ENCODE results near the gene LDLRAD2. TPM values are rescaled to one million over a fixed set of nuclear protein-coding genes. Genes with fewer than 3 reads are reported as not detected.

Gene LDLRAD2
- total RNA-seq, 1 experiment from 2014 or later, result not detected

DNA sequence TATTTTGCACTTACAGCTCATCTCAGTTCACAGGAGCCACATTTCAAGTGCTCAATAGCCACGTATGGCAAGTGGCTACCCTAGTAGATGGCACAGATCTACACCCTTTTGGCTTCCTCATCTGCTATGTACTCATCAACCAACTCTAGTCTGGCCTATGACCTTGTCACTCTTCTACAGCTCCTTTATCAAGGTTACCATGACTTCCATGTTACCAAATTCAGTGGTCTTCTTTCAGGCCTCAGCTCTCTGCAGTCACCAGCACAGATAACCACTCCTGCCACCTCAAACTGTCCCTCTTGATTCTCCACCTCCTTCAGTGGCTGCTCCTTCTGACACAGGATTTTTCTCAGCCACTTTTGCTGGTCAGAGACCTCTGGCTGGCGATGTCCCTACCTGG is 17.4 kb upstream of the LDLRAD2 start:
- intact Hi-C loops (cut with micrococcal nuclease), result no loop called here
- no peaks in the 10 kb centered on the region for H3K27me3 ChIP-seq (ENCODE audit: insufficient read depth, low read length)
- ChIA-PET POLR2A (no interaction called here), CTCF (no interaction called here), RAD21 (ENCODE audit: low non-redundant PET in 1 of 2, low total read pairs in 2 of 2, uncharacterized antibody in 2 of 2, unreplicated experiment in 2 of 2) (no interaction called here)
- H3K79me2 ChIP-seq (ENCODE audit: insufficient read depth, low read length), result no peaks in the 10 kb centered on the region
- no peak for DNase-seq (ENCODE audit: low read depth, low spot score)
- no peak overlapping the region for H2AFZ ChIP-seq (ENCODE audit: low read depth, low read length, poor library complexity, severe bottlenecking)
- no peaks in the 10 kb centered on the region for H3K4me1 ChIP-seq (ENCODE audit: control insufficient read depth in 1 of 2, insufficient read depth in 2 of 2, low read length in 2 of 2)
- H3K4me2 ChIP-seq (ENCODE audit: low read length), result no peak overlapping the region
- H3K9me3 ChIP-seq (ENCODE audit: control insufficient read depth in 1 of 2, insufficient read depth in 1 of 2, low read depth in 1 of 2, low read length in 2 of 2), result peaks cover 0 to 7% of the 10 kb centered on the region in 2 experiments; a peak in 1 of 4 replicates
- H3K9me2 ChIP-seq (ENCODE audit: insufficient read depth), result no peaks in the 10 kb centered on the region
- no peak overlapping the region for H3K4me3 ChIP-seq (replicated peaks in 1 of 2; ENCODE audit: low read depth in 1 of 2, low read length in 2 of 2)
- H4K20me1 ChIP-seq (ENCODE audit: insufficient read depth), result no peaks in the 10 kb centered on the region
- TF ChIP-seq EGR1 (IDR thresholded peaks at IDR 0.05; ENCODE audit: low read depth), result no peak
- H3K9ac ChIP-seq (ENCODE audit: low read length), result no peak overlapping the region
- ATAC-seq, result no peak
- no peak overlapping the region for H3K27ac ChIP-seq (ENCODE audit: low read depth, low read length)
- no TSS peak for BruUV-seq (replicated peaks)
- H3K36me3 ChIP-seq (ENCODE audit: control insufficient read depth in 1 of 2, insufficient read depth in 2 of 2, low read length in 2 of 2), result no peaks in the 10 kb centered on the region

- H3K9ac ChIP-seq (ENCODE audit: low read length), result no peak overlapping the region
- H3K4me1 ChIP-seq (ENCODE audit: control insufficient read depth in 1 of 2, insufficient read depth in 2 of 2, low read length in 2 of 2), result no peaks in the 10 kb centered on the region
- ChIA-PET RAD21 (ENCODE audit: low non-redundant PET in 1 of 2, low total read pairs in 2 of 2, uncharacterized antibody in 2 of 2, unreplicated experiment in 2 of 2) (no interaction called here), CTCF (no interaction called here), POLR2A (no interaction called here)
- H3K27me3 ChIP-seq (ENCODE audit: insufficient read depth, low read length), result no peaks in the 10 kb centered on the region
- H3K79me2 ChIP-seq (ENCODE audit: insufficient read depth, low read length), result no peaks in the 10 kb centered on the region
- no peaks in the 10 kb centered on the region for H3K9me2 ChIP-seq (ENCODE audit: insufficient read depth)
- TF ChIP-seq RAD21 (IDR thresholded peaks at IDR 0.05; ENCODE audit: low read depth), result no peak
- TF ChIP-seq ZNF274 (IDR thresholded peaks at IDR 0.05; ENCODE audit: low read depth, low read length), result no peak
- no peak for TF ChIP-seq SP1 (IDR thresholded peaks at IDR 0.05; ENCODE audit: low read depth)
- no peak for TF ChIP-seq ATF3 (IDR thresholded peaks at IDR 0.05)
- TF ChIP-seq REST (IDR thresholded peaks at IDR 0.05; ENCODE audit: low read depth), result no peak
- TF ChIP-seq JUND (IDR thresholded peaks at IDR 0.05), result no peak
- no peak for TF ChIP-seq EZH2phosphoT487 (IDR thresholded peaks at IDR 0.05; ENCODE audit: borderline replicate concordance)
- no peak for TF ChIP-seq EZH2 (IDR thresholded peaks at IDR 0.05)
- TF ChIP-seq YY1 (IDR thresholded peaks at IDR 0.05; ENCODE audit: extremely low read depth, insufficient replicate concordance, low read depth, low read length), result no peak
- TF ChIP-seq, protein P1, sequence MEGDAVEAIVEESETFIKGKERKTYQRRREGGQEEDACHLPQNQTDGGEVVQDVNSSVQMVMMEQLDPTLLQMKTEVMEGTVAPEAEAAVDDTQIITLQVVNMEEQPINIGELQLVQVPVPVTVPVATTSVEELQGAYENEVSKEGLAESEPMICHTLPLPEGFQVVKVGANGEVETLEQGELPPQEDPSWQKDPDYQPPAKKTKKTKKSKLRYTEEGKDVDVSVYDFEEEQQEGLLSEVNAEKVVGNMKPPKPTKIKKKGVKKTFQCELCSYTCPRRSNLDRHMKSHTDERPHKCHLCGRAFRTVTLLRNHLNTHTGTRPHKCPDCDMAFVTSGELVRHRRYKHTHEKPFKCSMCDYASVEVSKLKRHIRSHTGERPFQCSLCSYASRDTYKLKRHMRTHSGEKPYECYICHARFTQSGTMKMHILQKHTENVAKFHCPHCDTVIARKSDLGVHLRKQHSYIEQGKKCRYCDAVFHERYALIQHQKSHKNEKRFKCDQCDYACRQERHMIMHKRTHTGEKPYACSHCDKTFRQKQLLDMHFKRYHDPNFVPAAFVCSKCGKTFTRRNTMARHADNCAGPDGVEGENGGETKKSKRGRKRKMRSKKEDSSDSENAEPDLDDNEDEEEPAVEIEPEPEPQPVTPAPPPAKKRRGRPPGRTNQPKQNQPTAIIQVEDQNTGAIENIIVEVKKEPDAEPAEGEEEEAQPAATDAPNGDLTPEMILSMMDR (IDR thresholded peaks at IDR 0.05 in 2 of 3, conservative IDR thresholded peaks at IDR 0.05 in 1 of 3; ENCODE audit: borderline replicate concordance in 1 of 3, insufficient read depth in 1 of 3, low read depth in 2 of 3, low read length in 2 of 3), result no peak
- intact Hi-C loops (cut with micrococcal nuclease), result no loop called here
- H3K4me2 ChIP-seq (ENCODE audit: low read length), result no peak overlapping the region
- ATAC-seq, result no peak
- no peaks in the 10 kb centered on the region for H3K36me3 ChIP-seq (ENCODE audit: control insufficient read depth in 1 of 2, insufficient read depth in 2 of 2, low read length in 2 of 2)
- H4K20me1 ChIP-seq (ENCODE audit: insufficient read depth), result no peaks in the 10 kb centered on the region
- H3K4me3 ChIP-seq (replicated peaks in 1 of 2; ENCODE audit: low read depth in 1 of 2, low read length in 2 of 2), result no peak overlapping the region
- H2AFZ ChIP-seq (ENCODE audit: low read depth, low read length, poor library complexity, severe bottlenecking), result no peak overlapping the region
- H3K27ac ChIP-seq (ENCODE audit: low read depth, low read length), result no peak overlapping the region
- no peak for DNase-seq (ENCODE audit: low read depth, low spot score)
- BruUV-seq (replicated peaks), result no TSS peak
- peaks cover 0 to 7% of the 10 kb centered on the region in 2 experiments; a peak in 1 of 4 replicates for H3K9me3 ChIP-seq (ENCODE audit: control insufficient read depth in 1 of 2, insufficient read depth in 1 of 2, low read depth in 1 of 2, low read length in 2 of 2)
Observed at GRCh38 chr1:21795075-21795474, 17.0 kb upstream of the LDLRAD2 start.

All from HCT116 (cell line).